NCI-H460 (cell line): ENCODE results near the gene FMR1NB. TPM values are rescaled to one million over a fixed set of nuclear protein-coding genes. Genes with fewer than 3 reads are reported as not detected.

ENCODE experiments used
- DNase-seq: peaks from one replicate; pipeline ENCODE4 v3.0.0-alpha.2; 2016; ENCODE audit warnings: low read depth; ENCODE audit errors: extremely low read depth
- small RNA-seq, 2 experiments: library from RNA; depleted of rRNA; stranded (forward); fragments of <200 nt; gene quantifications; one replicate each; pipeline ENCODE3, GENCODE V24; 2014
- total RNA-seq: library from RNA; depleted of rRNA; stranded (reverse); fragments of >200 nt; shearing (Covaris generic); gene quantifications from 2 replicates; pipeline ENCODE4 v1.2.3, GENCODE V29; 2014; rRNA removed

FMR1NB gene
- total RNA-seq, 1 experiment from 2014 or later = not detected

DNA sequence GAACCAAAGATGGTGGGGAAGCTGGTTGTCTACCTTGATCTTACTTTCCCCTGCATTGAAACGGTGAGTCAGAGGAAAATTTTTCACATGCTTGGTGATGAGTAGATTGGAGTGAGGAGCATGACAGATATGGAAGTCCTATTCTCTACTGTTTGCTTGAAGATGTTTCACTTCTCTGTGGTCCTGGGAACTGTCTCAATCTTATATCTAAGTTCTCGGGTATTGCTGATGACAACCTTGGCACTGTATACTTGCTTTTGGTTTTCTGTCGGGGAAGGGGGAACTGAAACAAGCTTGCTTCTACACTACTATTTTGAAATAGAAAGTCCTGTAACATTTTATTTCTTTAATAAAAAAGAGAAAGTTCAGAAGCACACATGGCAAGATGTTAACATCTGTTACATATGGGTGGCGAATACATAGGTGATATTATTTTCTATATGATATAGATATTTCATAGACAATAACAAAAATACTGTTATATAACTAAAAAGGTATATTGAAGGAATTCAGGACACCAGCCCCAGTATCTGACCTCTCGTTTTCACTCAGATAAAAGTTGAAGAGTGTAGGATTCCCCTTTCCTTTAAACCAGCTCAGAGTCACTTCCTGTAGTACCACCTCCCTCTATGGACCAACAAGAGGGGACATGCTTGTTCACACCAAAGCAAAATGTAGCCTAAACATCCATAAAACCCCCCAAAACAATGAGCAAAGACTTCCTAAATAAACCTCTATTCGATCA, 88.8 kb downstream of the FMR1NB start:
- no peak for DNase-seq

DNA sequence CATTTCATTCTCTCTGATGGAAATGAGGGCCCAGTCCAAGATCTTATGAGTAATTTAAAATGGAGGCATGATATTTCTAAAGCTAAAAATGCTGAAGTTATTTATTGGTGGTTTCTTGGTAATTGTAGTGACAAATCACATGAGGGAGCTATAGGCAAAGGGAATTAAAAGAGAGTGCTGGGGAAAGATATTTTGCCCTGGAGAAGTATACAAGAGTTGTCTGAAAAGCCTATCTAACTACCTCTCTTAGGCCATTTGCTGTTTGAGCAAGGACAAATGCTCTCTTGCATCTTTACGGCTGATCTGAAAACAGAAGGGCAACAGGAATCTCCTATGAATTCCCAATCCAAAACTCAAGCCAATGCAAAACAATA, 89.4 kb downstream of the FMR1NB start:
- DNase-seq = no peak

Small RNAs within 50 kb of the gene (small RNA-seq; reads per million reads assigned to genes)
- 0 reads per million in 2 experiments for gene RNA5SP524

Other genes starting within 250 kb of the FMR1NB start
- 27.4 and 34.3 TPM in 2 replicates for gene FMR1, start 69.4 kb upstream of the FMR1NB start, total RNA-seq